ENCODE measurements around the gene TEC.
"Not testable (repeated sequence)": the region's sequence is repeated elsewhere in the genome, so short reads cannot be mapped to it uniquely, and the experiment has no call there.

Gene TEC

DNA sequence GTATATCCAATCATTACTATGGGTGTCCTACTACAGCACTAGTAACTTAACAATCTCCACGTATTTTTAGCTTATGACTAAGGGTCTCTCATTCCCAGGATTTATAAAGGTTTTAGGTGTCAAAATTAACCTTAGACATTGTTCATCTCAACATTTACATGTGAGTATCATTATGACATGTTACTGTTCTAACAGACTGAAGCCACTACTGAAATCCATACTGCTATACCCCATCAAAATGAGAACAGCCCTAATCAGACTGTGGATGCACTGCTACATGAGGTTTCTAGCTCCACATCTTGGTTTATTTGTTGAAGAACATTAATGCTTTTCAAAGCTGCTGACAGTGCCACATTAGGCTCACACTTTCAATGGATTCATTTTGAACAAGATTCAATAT lies 100.0 kb downstream of the TEC start:
- Histone ChIP-seq H4K20me1 (ENCODE audit: insufficient read depth, low read length, poor library complexity, severe bottlenecking) (no peaks in the 10 kb centered on the region), H3K4me1 (ENCODE audit: insufficient read depth, low read length, poor library complexity, severe bottlenecking) (peaks cover 10% of the 10 kb centered on the region), H3K9me3 (ENCODE audit: insufficient read depth, low read depth, low read length) (no peaks in the 10 kb centered on the region), H3K4me3 (ENCODE audit: low read length, poor library complexity, severe bottlenecking) (no peak overlapping the region), H2AFZ (ENCODE audit: low read length) (no peak overlapping the region), H3F3A (ENCODE audit: low read depth) (no peaks in the 10 kb centered on the region), H3K27me3 (ENCODE audit: insufficient read depth, low read length, poor library complexity, severe bottlenecking) (no peaks in the 10 kb centered on the region), H3K9ac (ENCODE audit: low read depth, low read length, poor library complexity, severe bottlenecking) (no peak overlapping the region), H3K9me2 (replicated peaks; ENCODE audit: low read depth, low read length) (no peaks in the 10 kb centered on the region), H3K4me2 (ENCODE audit: low read depth, low read length, poor library complexity, severe bottlenecking) (no peak overlapping the region), H3K36me3 (ENCODE audit: insufficient read depth, low read length) (peaks cover 88% of the 10 kb centered on the region; the same call in 1 of the 2 replicates), H3K79me2 (ENCODE audit: insufficient read depth, low read length) (peaks cover 14% of the 10 kb centered on the region; the same call in 1 of the 2 replicates)
- TF ChIP-seq EZH2phosphoT487 (IDR thresholded peaks at IDR 0.05; ENCODE audit: borderline replicate concordance): no peak
- TF ChIP-seq, protein P1, sequence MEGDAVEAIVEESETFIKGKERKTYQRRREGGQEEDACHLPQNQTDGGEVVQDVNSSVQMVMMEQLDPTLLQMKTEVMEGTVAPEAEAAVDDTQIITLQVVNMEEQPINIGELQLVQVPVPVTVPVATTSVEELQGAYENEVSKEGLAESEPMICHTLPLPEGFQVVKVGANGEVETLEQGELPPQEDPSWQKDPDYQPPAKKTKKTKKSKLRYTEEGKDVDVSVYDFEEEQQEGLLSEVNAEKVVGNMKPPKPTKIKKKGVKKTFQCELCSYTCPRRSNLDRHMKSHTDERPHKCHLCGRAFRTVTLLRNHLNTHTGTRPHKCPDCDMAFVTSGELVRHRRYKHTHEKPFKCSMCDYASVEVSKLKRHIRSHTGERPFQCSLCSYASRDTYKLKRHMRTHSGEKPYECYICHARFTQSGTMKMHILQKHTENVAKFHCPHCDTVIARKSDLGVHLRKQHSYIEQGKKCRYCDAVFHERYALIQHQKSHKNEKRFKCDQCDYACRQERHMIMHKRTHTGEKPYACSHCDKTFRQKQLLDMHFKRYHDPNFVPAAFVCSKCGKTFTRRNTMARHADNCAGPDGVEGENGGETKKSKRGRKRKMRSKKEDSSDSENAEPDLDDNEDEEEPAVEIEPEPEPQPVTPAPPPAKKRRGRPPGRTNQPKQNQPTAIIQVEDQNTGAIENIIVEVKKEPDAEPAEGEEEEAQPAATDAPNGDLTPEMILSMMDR (conservative IDR thresholded peaks at IDR 0.05; ENCODE audit: low read length): no peak

DNA sequence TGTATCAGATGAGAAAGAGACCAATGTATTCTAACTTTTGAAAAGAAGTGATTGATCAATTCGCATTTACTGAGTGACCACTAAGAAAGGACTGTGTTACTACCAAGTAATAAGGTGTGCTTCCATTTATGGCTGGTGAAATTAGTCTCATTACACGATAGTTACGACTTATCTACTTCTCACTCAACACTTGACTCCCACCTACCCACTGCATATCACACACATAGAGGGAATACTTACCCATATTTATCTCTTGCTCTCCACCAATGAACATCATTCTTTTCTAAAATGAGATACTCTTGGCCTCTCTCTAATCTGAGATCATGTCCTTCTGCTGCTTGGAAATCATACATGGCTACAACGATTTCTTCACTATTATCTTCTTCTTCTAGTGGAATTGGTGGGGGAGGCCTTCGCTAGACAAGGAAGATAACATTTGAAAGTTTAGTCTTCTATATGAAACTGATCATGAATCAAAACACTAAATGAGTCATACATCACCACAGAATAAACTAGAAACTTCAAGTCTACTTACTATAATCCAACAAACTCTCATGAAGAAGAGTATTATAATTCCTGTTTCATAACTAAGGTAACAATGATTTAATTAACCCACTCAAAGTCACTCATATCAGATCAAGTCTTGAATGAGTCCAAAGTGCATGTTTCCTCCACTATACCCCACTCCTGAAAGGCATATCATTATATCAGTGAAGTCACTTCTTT lies 101.9 kb downstream of the TEC start:
- no peaks in the 10 kb centered on the region for H3K4me1 ChIP-seq (ENCODE audit: insufficient read depth, low read length, poor library complexity, severe bottlenecking)
- no peak overlapping the region for H2AFZ ChIP-seq (ENCODE audit: low read length)
- H4K20me1 ChIP-seq (ENCODE audit: insufficient read depth, low read length, poor library complexity, severe bottlenecking): no peaks in the 10 kb centered on the region
- H3K27me3 ChIP-seq (ENCODE audit: insufficient read depth, low read length, poor library complexity, severe bottlenecking): no peaks in the 10 kb centered on the region
- H3K36me3 ChIP-seq (ENCODE audit: insufficient read depth, low read length): peaks cover 92% of the 10 kb centered on the region; the same call in 1 of the 2 replicates
- no peak overlapping the region for H3K9ac ChIP-seq (ENCODE audit: low read depth, low read length, poor library complexity, severe bottlenecking)
- H3K9me2 ChIP-seq (replicated peaks; ENCODE audit: low read depth, low read length): no peaks in the 10 kb centered on the region
- no peak overlapping the region for H3K4me3 ChIP-seq (ENCODE audit: low read length, poor library complexity, severe bottlenecking)
- H3F3A ChIP-seq (ENCODE audit: low read depth): no peaks in the 10 kb centered on the region
- H3K79me2 ChIP-seq (ENCODE audit: insufficient read depth, low read length): peaks cover 4% of the 10 kb centered on the region; the same call in 1 of the 2 replicates
- no peaks in the 10 kb centered on the region for H3K9me3 ChIP-seq (ENCODE audit: insufficient read depth, low read depth, low read length)
- H3K4me2 ChIP-seq (ENCODE audit: low read depth, low read length, poor library complexity, severe bottlenecking): no peak overlapping the region
- TF ChIP-seq, protein P1 (conservative IDR thresholded peaks at IDR 0.05; ENCODE audit: low read length): no peak
- no peak for TF ChIP-seq EZH2phosphoT487 (IDR thresholded peaks at IDR 0.05; ENCODE audit: borderline replicate concordance)

DNA sequence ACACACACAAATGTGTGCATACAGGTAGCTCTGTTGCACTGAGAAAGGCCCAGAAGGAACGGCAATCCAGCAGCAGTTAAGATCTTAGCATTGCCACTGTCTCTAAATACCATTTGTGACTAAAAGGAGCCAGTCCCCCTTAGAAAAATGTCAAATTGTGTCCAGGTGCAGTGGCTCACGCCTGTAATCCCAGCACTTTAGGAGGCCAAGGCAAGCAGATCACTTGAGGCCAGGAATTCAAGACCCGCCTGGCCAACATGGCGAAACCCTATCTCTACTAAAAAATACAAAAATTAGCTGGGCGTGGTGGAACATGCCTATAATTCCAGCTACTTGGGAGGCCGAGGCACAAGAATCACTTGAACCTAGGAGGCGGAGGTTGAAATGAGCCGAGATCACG lies 105.1 kb downstream of the TEC start:
- not testable (repeated sequence) for H3K9me3 ChIP-seq (ENCODE audit: insufficient read depth, low read depth, low read length); H3K9me2 ChIP-seq (replicated peaks; ENCODE audit: low read depth, low read length); H3K27me3 ChIP-seq (ENCODE audit: insufficient read depth, low read length, poor library complexity, severe bottlenecking); H4K20me1 ChIP-seq (ENCODE audit: insufficient read depth, low read length, poor library complexity, severe bottlenecking); H3K79me2 ChIP-seq (ENCODE audit: insufficient read depth, low read length); H3K4me1 ChIP-seq (ENCODE audit: insufficient read depth, low read length, poor library complexity, severe bottlenecking); H3K9ac ChIP-seq (ENCODE audit: low read depth, low read length, poor library complexity, severe bottlenecking); H3F3A ChIP-seq (ENCODE audit: low read depth); H3K4me2 ChIP-seq (ENCODE audit: low read depth, low read length, poor library complexity, severe bottlenecking); H3K4me3 ChIP-seq (ENCODE audit: low read length, poor library complexity, severe bottlenecking); H2AFZ ChIP-seq (ENCODE audit: low read length)
- peaks cover 96% of the 10 kb centered on the region; the same call in 1 of the 2 replicates for H3K36me3 ChIP-seq (ENCODE audit: insufficient read depth, low read length)

DNA sequence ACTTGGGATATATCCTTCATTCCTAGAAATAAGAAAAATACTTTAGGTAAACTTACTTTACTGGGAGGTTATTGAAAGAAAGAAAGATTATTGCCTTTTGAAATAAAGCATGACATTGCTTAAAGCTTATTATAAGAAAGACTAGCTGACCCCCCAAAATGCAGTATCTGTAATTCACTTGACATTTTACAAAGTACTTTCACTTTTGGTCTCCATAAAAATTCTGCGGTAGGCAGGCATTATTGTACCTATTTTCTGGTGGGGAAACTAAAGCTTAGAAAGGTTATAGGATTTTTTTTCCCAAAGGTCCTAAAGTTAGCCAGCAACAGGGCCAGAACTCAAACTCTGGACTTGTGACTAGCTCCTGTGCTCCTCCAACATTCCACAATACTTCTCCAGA lies 105.9 kb downstream of the TEC start:
- H3K9me2 ChIP-seq (replicated peaks; ENCODE audit: low read depth, low read length): no peaks in the 10 kb centered on the region
- H3K27me3 ChIP-seq (ENCODE audit: insufficient read depth, low read length, poor library complexity, severe bottlenecking): no peaks in the 10 kb centered on the region
- no peaks in the 10 kb centered on the region for H3F3A ChIP-seq (ENCODE audit: low read depth)
- no peaks in the 10 kb centered on the region for H3K79me2 ChIP-seq (ENCODE audit: insufficient read depth, low read length)
- no peak overlapping the region for H2AFZ ChIP-seq (ENCODE audit: low read length)
- no peak for TF ChIP-seq EZH2phosphoT487 (IDR thresholded peaks at IDR 0.05; ENCODE audit: borderline replicate concordance)
- TF ChIP-seq, protein P1 (conservative IDR thresholded peaks at IDR 0.05; ENCODE audit: low read length): no peak
- no peaks in the 10 kb centered on the region for H3K4me1 ChIP-seq (ENCODE audit: insufficient read depth, low read length, poor library complexity, severe bottlenecking)
- no peaks in the 10 kb centered on the region for H3K9me3 ChIP-seq (ENCODE audit: insufficient read depth, low read depth, low read length)
- H4K20me1 ChIP-seq (ENCODE audit: insufficient read depth, low read length, poor library complexity, severe bottlenecking): no peaks in the 10 kb centered on the region
- peaks cover 95% of the 10 kb centered on the region; the same call in 1 of the 2 replicates for H3K36me3 ChIP-seq (ENCODE audit: insufficient read depth, low read length)
- no peak overlapping the region for H3K4me3 ChIP-seq (ENCODE audit: low read length, poor library complexity, severe bottlenecking)
- H3K4me2 ChIP-seq (ENCODE audit: low read depth, low read length, poor library complexity, severe bottlenecking): no peak overlapping the region
- no peak overlapping the region for H3K9ac ChIP-seq (ENCODE audit: low read depth, low read length, poor library complexity, severe bottlenecking)

Data from Loucy (cell line).